Ascending aorta (tissue), 2 donors: ENCODE measurements around the gene MC2R. TPM values are rescaled to one million over a fixed set of nuclear protein-coding genes. Genes with fewer than 3 reads are reported as not detected.

Experiments
- DNase-seq, 2 donors: peaks; one replicate each; pipeline ENCODE4 v3.0.0-alpha.2; 2019; ENCODE audit warnings: low spot score in 2 of 2
- H3K27ac ChIP-seq, 2 donors: fragments of 200-600 bp; sonication (generic); one replicate each; pipeline ENCODE4 v1.5.1; 2016 to 2017; ENCODE audit warnings: mild to moderate bottlenecking in 1 of 2
- H3K27me3 ChIP-seq: fragments of 200-600 bp; sonication (generic); one replicate; pipeline ENCODE4 v1.5.1; 2017
- H3K36me3 ChIP-seq, 2 donors: fragments of 200-600 bp; sonication (generic); one replicate each; pipeline ENCODE4 v1.5.1; 2016
- H3K4me1 ChIP-seq, 2 donors: fragments of 200-600 bp; sonication (generic); one replicate each; pipeline ENCODE4 v1.5.1; 2016 to 2017; ENCODE audit warnings: mild to moderate bottlenecking in 1 of 2
- H3K4me3 ChIP-seq, 2 donors: fragments of 200-600 bp; sonication (generic); one replicate each; pipeline ENCODE4 v1.5.1; 2016 to 2017; ENCODE audit warnings: mild to moderate bottlenecking in 1 of 2
- H3K9me3 ChIP-seq, 2 donors: fragments of 200-600 bp; sonication (generic); one replicate each; pipeline ENCODE4 v1.5.1; 2016
- CTCF ChIP-seq, 3 experiments: fragments of 200-600 bp in 2 of 3; fragments of 450-650 bp in 1 of 3; sonication (generic) in 2 of 3; IDR thresholded peaks; one replicate each; pipeline ENCODE4 v1.5.1; 2016 to 2019; ENCODE audit warnings: antibody characterized with exemption in 3 of 3, mild to moderate bottlenecking in 1 of 3, moderate library complexity in 1 of 3
- intact Hi-C: fragments of 100-400 bp; cut with DNase I; formaldehyde crosslinking; loops from one replicate; pipeline ENCODE4 v1.15.1; 2023
- total RNA-seq: library from RNA; depleted of rRNA; stranded (reverse); fragments of >200 nt; gene quantifications from one replicate; pipeline ENCODE4 v1.1.0, GENCODE V29; 2016

The MC2R gene
- not detected for total RNA-seq

DNA sequence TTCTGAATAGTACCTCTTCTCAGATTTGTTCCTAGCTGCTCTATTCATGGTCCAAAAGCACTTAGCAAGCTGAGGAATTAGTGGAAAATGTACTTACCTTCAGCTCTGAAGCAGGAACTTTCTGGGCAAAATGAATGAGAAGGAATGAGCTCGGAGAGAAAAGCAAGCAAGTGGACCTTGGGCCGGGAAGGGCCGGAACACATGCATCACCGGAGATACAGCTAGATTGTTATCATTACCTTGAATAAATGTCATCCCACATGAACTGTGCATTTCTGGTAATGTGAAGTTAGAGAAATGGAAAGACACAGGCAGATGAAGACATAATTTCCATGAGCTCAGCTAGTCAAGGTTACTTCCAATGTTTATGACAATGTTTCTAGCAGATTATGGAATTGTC, at the start of gene MC2R:
TSS of gene MC2R (minus strand) at position 146 of the 400 bp plus-strand sequence. CDS start 30,018 bp downstream, outside the sequence.
- no peak within 1 kb of the TSS for H3K4me3 ChIP-seq
- no peaks in the 10 kb centered on the region for H3K9me3 ChIP-seq
- no peaks in the 10 kb centered on the region for H3K36me3 ChIP-seq
- no peak for DNase-seq
- no peak for TF ChIP-seq CTCF (IDR thresholded peaks at IDR 0.05)
- no peaks in the 10 kb centered on the region for H3K27me3 ChIP-seq
- no peak within 1 kb of the TSS for H3K27ac ChIP-seq
- H3K4me1 ChIP-seq, result no peaks in the 10 kb centered on the region
- intact Hi-C loops, result no loop called here

DNA sequence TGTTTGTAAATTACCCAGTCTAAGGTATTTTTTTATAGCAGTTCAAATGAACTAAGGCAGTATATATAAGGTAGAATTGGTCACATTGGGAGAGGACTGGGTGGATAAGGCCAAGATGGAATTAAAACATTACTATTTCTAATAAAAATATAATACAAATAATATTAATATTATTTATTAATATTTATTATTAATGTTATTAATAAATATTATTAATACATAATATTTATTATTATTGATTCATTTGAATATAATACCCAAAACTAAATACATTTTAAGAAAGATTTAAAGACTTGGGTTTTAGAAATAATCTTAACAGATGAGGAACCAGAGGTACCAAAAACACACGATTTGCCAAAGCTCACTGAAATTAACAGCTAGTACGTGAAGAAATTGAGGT, 30.5 kb upstream of the MC2R start:
- no peaks in the 10 kb centered on the region for H3K36me3 ChIP-seq
- intact Hi-C loops, result no loop called here
- no peaks in the 10 kb centered on the region for H3K4me1 ChIP-seq
- DNase-seq, result no peak
- H3K27me3 ChIP-seq, result no peaks in the 10 kb centered on the region
- no peak overlapping the region for H3K4me3 ChIP-seq
- no peak for TF ChIP-seq CTCF (IDR thresholded peaks at IDR 0.05)
- H3K27ac ChIP-seq, result no peak overlapping the region
- no peaks in the 10 kb centered on the region for H3K9me3 ChIP-seq

- Histone ChIP-seq H3K27ac (no peak overlapping the region), H3K4me1 (no peaks in the 10 kb centered on the region), H3K4me3 (no peak overlapping the region), H3K27me3 (no peaks in the 10 kb centered on the region), H3K9me3 (no peaks in the 10 kb centered on the region), H3K36me3 (no peaks in the 10 kb centered on the region)
- no peak for TF ChIP-seq CTCF (IDR thresholded peaks at IDR 0.05)
- DNase-seq, result no peak
- intact Hi-C loops, result no loop called here
Measured at GRCh38 chr18:13943338-13943737, 28.0 kb upstream of the MC2R start.

GRCh38 chr18:13940326-13940725, 25.0 kb upstream of the MC2R start:
- H3K4me1 ChIP-seq, result no peaks in the 10 kb centered on the region
- intact Hi-C loops, result no loop called here
- H3K4me3 ChIP-seq, result no peak overlapping the region
- H3K27me3 ChIP-seq, result no peaks in the 10 kb centered on the region
- H3K36me3 ChIP-seq, result no peaks in the 10 kb centered on the region
- H3K9me3 ChIP-seq, result no peaks in the 10 kb centered on the region
- TF ChIP-seq CTCF (IDR thresholded peaks at IDR 0.05), result no peak
- no peak for DNase-seq
- H3K27ac ChIP-seq, result no peak overlapping the region

DNA sequence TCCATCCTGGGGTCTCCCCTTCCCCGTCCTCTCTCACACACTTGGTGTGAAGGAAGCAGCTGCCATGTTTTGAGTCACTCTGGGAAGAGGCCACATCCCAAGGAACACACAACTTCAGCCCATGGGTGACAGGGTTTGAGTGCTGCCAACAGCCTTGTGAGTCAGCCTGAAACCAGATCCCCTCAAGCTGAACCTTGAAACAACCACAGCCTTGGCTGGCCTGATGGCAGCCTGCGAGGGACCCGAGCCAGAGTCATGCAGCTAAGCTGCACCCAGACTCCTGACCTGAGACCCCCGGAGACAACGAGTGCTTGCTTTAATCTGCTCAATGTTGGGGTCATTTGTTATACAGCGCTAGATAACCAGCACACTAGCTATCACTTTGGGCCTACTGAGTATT, 19.3 kb upstream of the MC2R start:
- TF ChIP-seq CTCF (IDR thresholded peaks at IDR 0.05), result no peak
- intact Hi-C loops, result no loop called here

DNA sequence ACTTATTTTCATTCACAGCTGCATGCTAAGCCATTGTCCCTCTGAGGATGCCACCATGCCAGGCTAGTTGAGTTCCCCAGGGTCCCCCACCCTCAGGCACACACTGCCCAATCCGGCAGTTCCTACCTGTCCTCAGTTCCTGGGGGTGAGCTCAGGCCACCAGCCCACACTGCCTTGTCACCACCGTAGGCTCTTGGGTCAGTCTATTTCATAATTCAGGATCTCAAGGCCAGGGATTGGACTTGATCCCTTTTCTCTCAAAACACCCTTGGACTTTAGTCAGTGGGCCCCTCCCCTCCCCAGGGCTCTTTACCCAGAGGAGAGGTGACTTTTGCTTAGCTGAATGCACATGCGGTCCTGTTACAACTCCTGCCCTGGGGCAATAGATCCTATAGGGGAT, 18.7 kb upstream of the MC2R start:
- H3K36me3 ChIP-seq, result no peaks in the 10 kb centered on the region
- no peaks in the 10 kb centered on the region for H3K4me1 ChIP-seq
- intact Hi-C loops, result no loop called here
- no peak for DNase-seq
- no peak overlapping the region for H3K27ac ChIP-seq
- H3K4me3 ChIP-seq, result no peak overlapping the region
- H3K9me3 ChIP-seq, result no peaks in the 10 kb centered on the region
- no peaks in the 10 kb centered on the region for H3K27me3 ChIP-seq
- no peak for TF ChIP-seq CTCF (IDR thresholded peaks at IDR 0.05)

More for the DNA sequence above, 19.3 kb upstream of the MC2R start:
- Histone ChIP-seq H3K4me3 (no peak overlapping the region), H3K27ac (no peak overlapping the region), H3K27me3 (no peaks in the 10 kb centered on the region), H3K9me3 (no peaks in the 10 kb centered on the region), H3K4me1 (no peaks in the 10 kb centered on the region), H3K36me3 (no peaks in the 10 kb centered on the region)
- DNase-seq, result no peak
